CD4-positive, alpha-beta memory T cell (primary cell): ENCODE results near the gene WBP1. TPM values are rescaled to one million over a fixed set of nuclear protein-coding genes. Genes with fewer than 3 reads are reported as not detected.
"Not testable (repeated sequence)": the region's sequence is repeated elsewhere in the genome, so short reads cannot be mapped to it uniquely, and the experiment has no call there.

Experiments
- CTCF ChIA-PET: fragments of 350-600 bp; sonication (Branson Sonifier 250); formaldehyde crosslinking; loops from one replicate; lab custom pipeline; 2021; ENCODE audit warnings: inconsistent platforms; ENCODE audit not compliant: partially characterized antibody; lab: Charles Lee
- POLR2A ChIA-PET: fragments of 350-600 bp; sonication (Branson Sonifier 250); formaldehyde crosslinking; loops from one replicate; lab custom pipeline; 2021; ENCODE audit not compliant: partially characterized antibody; lab: Charles Lee
- DNase-seq, 5 donors: peaks; one replicate each; pipeline versions ENCODE4 v3.0.0 to v3.0.0-alpha.2; 2020 to 2022; ENCODE audit warnings: mixed read lengths in 1 of 5
- H3K27ac ChIP-seq: one replicate; pipeline ENCODE4 v1.7.0; 2013; ENCODE audit warnings: low read depth, low read length
- H3K27me3 ChIP-seq: 2 replicates; pipeline ENCODE4 v1.7.0; 2013; ENCODE audit warnings: mild to moderate bottlenecking, low read length, moderate library complexity; ENCODE audit not compliant: insufficient read depth
- H3K36me3 ChIP-seq: 2 replicates; pipeline ENCODE4 v1.7.0; 2013; ENCODE audit warnings: mild to moderate bottlenecking, low read length, moderate library complexity; ENCODE audit not compliant: insufficient read depth
- H3K4me1 ChIP-seq: 2 replicates; pipeline ENCODE4 v1.7.0; 2013; ENCODE audit warnings: mild to moderate bottlenecking, low read length, moderate library complexity; ENCODE audit not compliant: insufficient read depth
- H3K4me3 ChIP-seq, 2 donors: one replicate each; pipeline ENCODE4 v1.7.0; 2013; ENCODE audit warnings: low read length in 2 of 2, mild to moderate bottlenecking in 1 of 2
- H3K9me3 ChIP-seq, 2 donors: one replicate each; pipeline ENCODE4 v1.7.0; 2013; ENCODE audit warnings: low read length in 2 of 2, control low read depth in 1 of 2; ENCODE audit not compliant: control insufficient read depth in 1 of 2
- H3K27ac Mint-ChIP-seq, 7 donors: one replicate each; pipeline ENCODE4 v1.8.0; 2020 to 2021; ENCODE audit warnings: mixed read lengths in 7 of 7, mild to moderate bottlenecking in 6 of 7, inconsistent platforms in 3 of 7, moderate library complexity in 3 of 7
- H3K27me3 Mint-ChIP-seq, 2 donors: one replicate each; pipeline ENCODE4 v1.8.0; 2020 to 2021; ENCODE audit warnings: mixed read lengths in 2 of 2
- H3K36me3 Mint-ChIP-seq, 2 donors: one replicate each; pipeline ENCODE4 v1.8.0; 2020 to 2021; ENCODE audit warnings: mixed read lengths in 2 of 2, inconsistent platforms in 1 of 2, mild to moderate bottlenecking in 1 of 2
- H3K4me1 Mint-ChIP-seq, 4 donors: one replicate each; pipeline ENCODE4 v1.8.0; 2020 to 2021; ENCODE audit warnings: mixed read lengths in 4 of 4, mild to moderate bottlenecking in 1 of 4
- H3K4me3 Mint-ChIP-seq, 8 donors: one replicate each; pipeline ENCODE4 v1.8.0; 2020 to 2021; ENCODE audit warnings: mixed read lengths in 8 of 8, mild to moderate bottlenecking in 7 of 8, moderate library complexity in 6 of 8, inconsistent platforms in 3 of 8
- H3K9me3 Mint-ChIP-seq, 8 donors: one replicate each; pipeline ENCODE4 v1.8.0; 2020 to 2021; ENCODE audit warnings: mixed read lengths in 8 of 8, mild to moderate bottlenecking in 5 of 8, inconsistent platforms in 3 of 8, moderate library complexity in 1 of 8
- intact Hi-C: fragments of 100-400 bp; cut with micrococcal nuclease; formaldehyde crosslinking; loops from one replicate; pipeline ENCODE4 v1.15.1; 2023
- polyA plus RNA-seq, 2 donors: library from polyadenylated mRNA; unstranded; fragments of 300-500 nt; fragmentation: Illumina TruSeq; gene quantifications; one replicate each; pipeline ENCODE4 v1.2.3, GENCODE V29; 2021
- total RNA-seq, 2 experiments: library from RNA; stranded (reverse); gene quantifications; one replicate each; pipeline ENCODE4 v1.2.3, GENCODE V29; 2021

WBP1 gene
- total and polyA plus RNA-seq, 4 experiments from 2014 or later: 38.1 to 109 (median 74.7) TPM

- no peak overlapping the region for H3K4me3 ChIP-seq
- no peaks in the 10 kb centered on the region for H3K36me3 ChIP-seq
- H3K4me1 ChIP-seq: peaks cover 23% of the 10 kb centered on the region
- no peak for DNase-seq
- H3K4me1 Mint-ChIP-seq: peaks cover 12 to 37% (median 19%) of the 10 kb centered on the region in 4 donors
- peaks cover 3 to 13% of the 10 kb centered on the region in 2 donors for H3K27me3 Mint-ChIP-seq
- H3K27ac Mint-ChIP-seq: peak overlapping the region in 4 of 7 donors; percentile 6 to 65 (median 38)
- intact Hi-C loops: no loop called here
- CTCF ChIA-PET: no interaction called here
- peaks cover 0 to 3% of the 10 kb centered on the region in 2 donors for H3K36me3 Mint-ChIP-seq
- no peaks in the 10 kb centered on the region for H3K9me3 Mint-ChIP-seq
- peak overlapping the region in 1 of 8 donors; percentile 23 for H3K4me3 Mint-ChIP-seq
- POLR2A ChIA-PET: interaction anchor here (2.4 kb wide), 1 partner anchor 41 kb away, joined by 8 read pairs; the partner anchor contains the start of gene WBP1
- H3K27ac ChIP-seq: no peak overlapping the region
- H3K27me3 ChIP-seq: no peaks in the 10 kb centered on the region
- H3K9me3 ChIP-seq: no peaks in the 10 kb centered on the region
These were observed 41.0 kb upstream of the WBP1 start for GRCh38 chr2:74417197-74417596.

- Mint-ChIP-seq H3K4me1 (peaks cover 14 to 43% (median 22%) of the 10 kb centered on the region in 4 donors), H3K9me3 (no peaks in the 10 kb centered on the region), H3K27ac (peak overlapping the region in 1 of 7 donors; percentile 18), H3K27me3 (peaks cover 3 to 8% of the 10 kb centered on the region in 2 donors), H3K36me3 (peaks cover 0 to 3% of the 10 kb centered on the region in 2 donors), H3K4me3 (peak overlapping the region in 1 of 8 donors; percentile 41)
- Histone ChIP-seq H3K27ac (no peak overlapping the region), H3K4me3 (no peak overlapping the region), H3K4me1 (peaks cover 25% of the 10 kb centered on the region), H3K27me3 (no peaks in the 10 kb centered on the region), H3K36me3 (no peaks in the 10 kb centered on the region), H3K9me3 (no peaks in the 10 kb centered on the region)
- ChIA-PET POLR2A (interaction anchor here (0.7 kb wide), 1 partner anchor 41 kb away, joined by 3 read pairs; the partner anchor contains the start of gene WBP1), CTCF (interaction anchor here (1.3 to 1.4 kb wide), 3 partner anchors 26 to 114 kb away, joined by 3 to 5 read pairs (median 3); partner anchors contain the start of gene WBP1)
- no peak for DNase-seq
- intact Hi-C loops: no loop called here
These were observed 40.5 kb upstream of the WBP1 start for GRCh38 chr2:74417763-74418162.

DNA sequence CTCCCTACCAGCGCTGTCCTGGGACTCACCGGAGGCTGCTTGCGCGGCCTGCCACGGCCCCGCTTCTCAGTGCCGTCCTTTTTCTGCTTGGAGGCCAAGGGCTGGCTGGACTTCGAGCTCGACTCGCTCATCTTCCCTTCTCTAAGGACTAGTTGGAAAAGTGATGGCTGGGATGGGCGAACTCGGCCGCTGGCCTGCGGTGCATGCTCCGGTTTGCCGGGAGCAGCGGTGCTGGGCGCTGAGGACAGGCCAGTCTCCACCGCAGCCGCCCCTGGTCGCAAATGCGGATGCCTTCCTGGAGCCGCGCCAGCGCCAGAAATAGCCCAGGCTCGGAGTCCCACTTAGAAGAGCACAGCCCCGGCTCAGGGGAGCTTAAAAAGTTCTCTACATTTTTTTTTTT is 39.9 kb upstream of the WBP1 start:
- peaks cover 15 to 44% (median 23%) of the 10 kb centered on the region in 4 donors for H3K4me1 Mint-ChIP-seq
- Histone ChIP-seq H3K36me3 (no peaks in the 10 kb centered on the region), H3K4me1 (peaks cover 25% of the 10 kb centered on the region), H3K4me3 (no peak overlapping the region), H3K9me3 (no peaks in the 10 kb centered on the region), H3K27ac (no peak overlapping the region), H3K27me3 (no peaks in the 10 kb centered on the region)
- intact Hi-C loops: no loop called here
- H3K9me3 Mint-ChIP-seq: no peaks in the 10 kb centered on the region
- H3K27ac Mint-ChIP-seq: no peak overlapping the region
- ChIA-PET CTCF (interaction anchor here (1.3 to 1.4 kb wide), 3 partner anchors 27 to 114 kb away, joined by 3 to 5 read pairs (median 3); partner anchors contain the start of gene WBP1), POLR2A (interaction anchor here (0.7 kb wide), 1 partner anchor 40 kb away, joined by 3 read pairs; the partner anchor contains the start of gene WBP1)
- peaks cover 0 to 3% of the 10 kb centered on the region in 2 donors for H3K36me3 Mint-ChIP-seq
- no peak for DNase-seq
- H3K27me3 Mint-ChIP-seq: peaks cover 2 to 3% of the 10 kb centered on the region in 2 donors
- no peak overlapping the region for H3K4me3 Mint-ChIP-seq

- no peak overlapping the region for H3K4me3 ChIP-seq
- DNase-seq: no peak
- no peaks in the 10 kb centered on the region for H3K36me3 ChIP-seq
- H3K27me3 ChIP-seq: no peaks in the 10 kb centered on the region
- Mint-ChIP-seq H3K27me3 (peaks cover 0 to 1% of the 10 kb centered on the region in 2 donors), H3K27ac (no peak overlapping the region), H3K4me3 (no peak overlapping the region), H3K9me3 (no peaks in the 10 kb centered on the region), H3K4me1 (peaks cover 13 to 42% (median 22%) of the 10 kb centered on the region in 4 donors), H3K36me3 (peaks cover 0 to 3% of the 10 kb centered on the region in 2 donors)
- ChIA-PET CTCF (no interaction called here), POLR2A (interaction anchor here (4.7 kb wide), 1 partner anchor 28 kb away, joined by 34 read pairs; no protein-coding TSS in a partner anchor)
- no peak overlapping the region for H3K27ac ChIP-seq
- intact Hi-C loops: no loop called here
- peaks cover 25% of the 10 kb centered on the region for H3K4me1 ChIP-seq
- no peaks in the 10 kb centered on the region for H3K9me3 ChIP-seq
These were observed 38.9 kb upstream of the WBP1 start for GRCh38 chr2:74419345-74419744.

DNA sequence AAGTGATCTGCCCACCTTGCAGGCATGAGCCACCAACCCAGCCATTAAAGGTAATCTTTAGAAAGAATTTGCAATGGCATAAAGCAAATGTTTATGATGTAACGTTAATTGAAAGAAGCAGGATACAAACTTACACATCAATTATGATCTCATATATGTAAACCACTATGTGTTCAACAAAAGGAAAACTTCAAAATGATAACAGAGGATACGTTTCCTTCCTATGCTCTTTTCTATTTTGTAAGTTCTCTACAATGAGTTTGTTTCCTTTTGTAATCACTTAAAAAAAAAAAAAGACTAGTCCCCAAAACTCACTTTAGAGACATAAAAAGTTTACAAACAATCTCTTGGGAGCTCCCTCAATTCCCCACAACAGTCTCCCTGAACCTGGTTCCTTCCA is 38.2 kb upstream of the WBP1 start:
- no peaks in the 10 kb centered on the region for H3K27me3 ChIP-seq
- DNase-seq: no peak
- H3K27ac ChIP-seq: no peak overlapping the region
- Mint-ChIP-seq H3K27me3 (no peaks in the 10 kb centered on the region), H3K4me1 (peaks cover 13 to 39% (median 22%) of the 10 kb centered on the region in 4 donors), H3K4me3 (peak overlapping the region; percentile 6 to 98 (median 52)), H3K27ac (peak overlapping the region; percentile 70 to 100 (median 99)), H3K9me3 (no peaks in the 10 kb centered on the region), H3K36me3 (peaks cover 3 to 5% of the 10 kb centered on the region in 2 donors)
- CTCF ChIA-PET: interaction anchor here (1.5 to 2.2 kb wide), 2 partner anchors 35 to 112 kb away, joined by 5 read pairs; partner anchors contain the start of gene INO80B
- H3K4me3 ChIP-seq: no peak overlapping the region
- no peaks in the 10 kb centered on the region for H3K36me3 ChIP-seq
- intact Hi-C loops: no loop called here
- POLR2A ChIA-PET: interaction anchor here (2.0 to 4.7 kb wide), 3 partner anchors 29 to 63 kb away, joined by 19 to 72 read pairs (median 34); partner anchors contain the start of genes CCDC142, INO80B, TTC31 and WBP1
- H3K4me1 ChIP-seq: peaks cover 19% of the 10 kb centered on the region
- no peaks in the 10 kb centered on the region for H3K9me3 ChIP-seq

- Mint-ChIP-seq H3K27ac (peak overlapping the region; percentile 88 to 100 (median 99)), H3K4me1 (peaks cover 13 to 36% (median 22%) of the 10 kb centered on the region in 4 donors), H3K4me3 (peak overlapping the region; percentile 96 to 100 (median 98)), H3K36me3 (peaks cover 6 to 11% of the 10 kb centered on the region in 2 donors)
- Histone ChIP-seq H3K27ac (peak overlapping the region; percentile 93), H3K4me1 (peaks cover 13% of the 10 kb centered on the region), H3K4me3 (peak overlapping the region in 1 of 2 donors; percentile 88)
- H3K9me3 Mint-ChIP-seq, H3K36me3 ChIP-seq, H3K27me3 ChIP-seq, DNase-seq, H3K9me3 ChIP-seq, H3K27me3 Mint-ChIP-seq: not testable (repeated sequence)
- CTCF ChIA-PET: interaction anchor here (0.7 to 2.2 kb wide), 5 partner anchors 33 to 111 kb away, joined by 3 to 6 read pairs (median 5); partner anchors contain the start of genes INO80B and PCGF1
- intact Hi-C loops: loop anchor here (1.0 kb wide), 6 partner anchors 28 to 683 kb away; partner anchors contain the start of genes AUP1, DGUOK, HTRA2 and TPRKB
- POLR2A ChIA-PET: interaction anchor here (0.8 to 4.7 kb wide), 12 partner anchors 12 to 171 kb away, joined by 4 to 72 read pairs (median 8); partner anchors contain the start of genes AUP1, CCDC142, DQX1 and HTRA2
These were observed 37.7 kb upstream of the WBP1 start for GRCh38 chr2:74420443-74421103.
